T-helper 1 cell treated with Interleukin-12 subunit alpha and Interleukin-12 subunit beta and Interleukin-4 antibody, amounts not matched to agents 30 μg/mL and 1 μg/mL, for 36 hours (primary cell): ENCODE results near the gene OTUD7B.
"Not testable (repeated sequence)": the region's sequence is repeated elsewhere in the genome, so short reads cannot be mapped to it uniquely, and the experiment has no call there.

Experiments used
- H3K27ac Mint-ChIP-seq: one replicate; pipeline ENCODE4 v1.8.0; 2021; ENCODE audit warnings: mild to moderate bottlenecking, mixed read lengths
- H3K27me3 Mint-ChIP-seq: one replicate; pipeline ENCODE4 v1.8.0; 2021; ENCODE audit warnings: low read depth, mixed read lengths
- H3K36me3 Mint-ChIP-seq: one replicate; pipeline ENCODE4 v1.8.0; 2021; ENCODE audit warnings: low read depth, mixed read lengths
- H3K4me1 Mint-ChIP-seq: one replicate; pipeline ENCODE4 v1.8.0; 2021; ENCODE audit warnings: low read depth, mixed read lengths
- H3K4me3 Mint-ChIP-seq: one replicate; pipeline ENCODE4 v1.8.0; 2021; ENCODE audit warnings: mild to moderate bottlenecking, moderate library complexity, mixed read lengths
- H3K9me3 Mint-ChIP-seq: one replicate; pipeline ENCODE4 v1.8.0; 2021; ENCODE audit warnings: mixed read lengths

Gene OTUD7B

DNA sequence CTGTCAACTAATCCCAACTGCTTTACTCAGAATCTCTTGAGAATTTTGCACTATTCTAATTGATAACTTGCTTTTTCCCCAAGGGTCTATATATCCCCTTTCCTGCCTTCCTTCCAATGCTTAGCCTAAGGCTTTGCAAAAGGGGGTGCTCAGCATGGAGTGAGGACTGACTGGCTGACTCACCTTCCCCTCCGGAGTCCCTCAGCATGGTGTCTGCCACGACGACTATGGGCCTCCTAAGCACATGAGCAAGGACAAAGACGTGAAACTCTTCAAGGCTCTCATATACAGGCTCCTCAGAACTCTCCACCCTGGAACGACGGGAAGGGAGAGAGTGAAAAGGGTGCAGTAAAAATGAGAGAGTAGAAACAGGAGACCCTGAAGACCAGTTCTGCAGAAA is 60.6 kb downstream of the OTUD7B start:
- H3K4me3 Mint-ChIP-seq, result no peak overlapping the region
- peaks cover 4% of the 10 kb centered on the region for H3K4me1 Mint-ChIP-seq
- H3K27ac Mint-ChIP-seq, result no peak overlapping the region
- H3K36me3 Mint-ChIP-seq, result peaks cover 21% of the 10 kb centered on the region
- H3K9me3 Mint-ChIP-seq, result no peaks in the 10 kb centered on the region
- no peaks in the 10 kb centered on the region for H3K27me3 Mint-ChIP-seq

GRCh38 chr1:149945206-149945605 is 65.3 kb downstream of the OTUD7B start:
- Mint-ChIP-seq H3K36me3 (peaks cover 22% of the 10 kb centered on the region), H3K4me1 (peaks cover 13% of the 10 kb centered on the region), H3K27me3 (no peaks in the 10 kb centered on the region), H3K27ac (no peak overlapping the region), H3K4me3 (no peak overlapping the region), H3K9me3 (no peaks in the 10 kb centered on the region)

- no peaks in the 10 kb centered on the region for H3K27me3 Mint-ChIP-seq
- peaks cover 17% of the 10 kb centered on the region for H3K36me3 Mint-ChIP-seq
- H3K4me1 Mint-ChIP-seq, result peaks cover 23% of the 10 kb centered on the region
- H3K27ac Mint-ChIP-seq, result no peak overlapping the region
- H3K4me3 Mint-ChIP-seq, result no peak overlapping the region
- no peaks in the 10 kb centered on the region for H3K9me3 Mint-ChIP-seq
Observed at GRCh38 chr1:149942885-149943284, 67.6 kb downstream of the OTUD7B start.

DNA sequence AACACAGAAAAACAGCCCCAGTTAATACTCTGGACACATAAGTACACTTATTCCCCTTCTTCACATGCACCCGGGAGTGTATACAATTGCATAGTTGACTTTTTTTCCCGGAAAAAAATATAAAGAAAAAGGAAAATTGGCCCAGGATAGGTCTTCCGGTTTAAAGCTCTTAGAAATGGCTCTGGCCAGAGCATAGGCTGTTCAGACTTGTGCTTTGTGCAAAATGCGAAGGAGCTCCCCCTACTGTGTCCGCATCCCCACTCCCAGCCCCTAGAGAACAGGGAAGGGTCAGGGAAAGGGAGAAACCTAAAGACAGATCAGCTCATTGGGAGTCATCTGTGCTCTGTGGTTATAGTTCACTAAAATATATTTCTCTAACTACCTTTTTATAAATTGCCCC is 68.3 kb downstream of the OTUD7B start:
- Mint-ChIP-seq H3K27ac (no peak overlapping the region), H3K4me3 (no peak overlapping the region), H3K27me3 (no peaks in the 10 kb centered on the region), H3K4me1 (peaks cover 26% of the 10 kb centered on the region), H3K9me3 (no peaks in the 10 kb centered on the region), H3K36me3 (peaks cover 13% of the 10 kb centered on the region)

- no peaks in the 10 kb centered on the region for H3K9me3 Mint-ChIP-seq
- H3K4me3 Mint-ChIP-seq, result no peak overlapping the region
- no peaks in the 10 kb centered on the region for H3K27me3 Mint-ChIP-seq
Observed at GRCh38 chr1:149940427-149940826, 70.1 kb downstream of the OTUD7B start.

GRCh38 chr1:149938668-149939003 is 71.9 kb downstream of the OTUD7B start:
- peak overlapping the region; percentile 62 for H3K27ac Mint-ChIP-seq
- H3K9me3 Mint-ChIP-seq, H3K36me3 Mint-ChIP-seq, H3K27me3 Mint-ChIP-seq: not testable (repeated sequence)
- H3K4me1 Mint-ChIP-seq, result peaks cover 29% of the 10 kb centered on the region
- H3K4me3 Mint-ChIP-seq, result peak overlapping the region; percentile 37

More at GRCh38 chr1:149940427-149940826, 70.1 kb downstream of the OTUD7B start:
- Mint-ChIP-seq H3K4me1 (peaks cover 29% of the 10 kb centered on the region), H3K36me3 (peaks cover 11% of the 10 kb centered on the region), H3K27ac (no peak overlapping the region)

GRCh38 chr1:149937759-149938158 is 72.8 kb downstream of the OTUD7B start:
- Mint-ChIP-seq H3K9me3 (no peaks in the 10 kb centered on the region), H3K4me1 (peaks cover 23% of the 10 kb centered on the region), H3K36me3 (no peaks in the 10 kb centered on the region), H3K27ac (peak overlapping the region; percentile 71), H3K4me3 (peak overlapping the region; percentile 38), H3K27me3 (no peaks in the 10 kb centered on the region)

- Mint-ChIP-seq H3K9me3 (no peaks in the 10 kb centered on the region), H3K4me1 (peaks cover 22% of the 10 kb centered on the region), H3K27me3 (no peaks in the 10 kb centered on the region), H3K27ac (peak overlapping the region; percentile 71), H3K4me3 (no peak overlapping the region), H3K36me3 (no peaks in the 10 kb centered on the region)
Observed at GRCh38 chr1:149936992-149937705, 73.4 kb downstream of the OTUD7B start.

DNA sequence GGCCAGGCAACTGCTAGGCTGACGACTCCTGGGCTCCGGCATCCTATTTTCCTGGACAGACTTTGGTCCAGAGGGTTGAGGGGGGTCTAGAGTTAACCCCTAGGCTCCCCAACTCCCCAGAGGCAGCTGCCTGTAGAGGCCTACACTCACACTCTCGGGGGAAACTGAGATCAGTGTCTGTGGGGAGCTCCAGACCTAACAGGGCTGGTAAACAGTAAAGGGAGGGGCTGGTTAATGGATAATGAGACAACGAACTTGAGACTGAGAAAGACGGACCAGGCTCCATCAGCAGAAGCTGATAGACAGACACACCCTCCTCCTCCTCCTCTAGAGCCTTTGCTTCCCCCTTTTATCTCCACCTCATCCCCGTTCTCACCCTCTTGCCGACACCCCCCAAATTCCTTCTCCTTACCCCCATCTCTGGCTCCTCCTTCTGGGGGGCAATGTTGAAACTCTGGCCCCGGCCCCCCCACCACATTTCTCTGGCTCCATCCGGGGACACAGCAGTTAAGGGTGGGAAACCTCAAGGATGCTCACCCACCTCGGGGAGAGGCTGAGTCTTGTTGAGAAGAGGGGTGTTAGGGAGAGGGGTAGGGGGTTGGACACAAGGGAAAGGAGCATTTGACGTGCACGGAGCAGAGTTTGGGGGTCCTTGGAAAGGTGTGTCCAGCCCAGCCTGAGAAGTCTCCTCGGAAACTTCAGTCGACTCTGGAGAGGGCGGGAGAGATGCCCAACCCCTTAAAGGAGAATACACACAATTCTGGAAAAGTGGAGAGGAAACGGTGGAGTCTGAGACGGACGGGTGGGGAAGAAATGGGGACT is 74.1 kb downstream of the OTUD7B start, which contains the start of gene MTMR11:
TSS of gene MTMR11 (minus strand) at position 710 of the 822 bp plus-strand sequence. CDS start at position 478, 232 bp downstream.
- H3K27ac Mint-ChIP-seq, result peak within 1 kb of the TSS; percentile 71
- no peaks in the 10 kb centered on the region for H3K9me3 Mint-ChIP-seq
- H3K4me3 Mint-ChIP-seq, result peak within 1 kb of the TSS; percentile 45
- H3K36me3 Mint-ChIP-seq, result no peaks in the 10 kb centered on the region
- peaks cover 30% of the 10 kb centered on the region for H3K4me1 Mint-ChIP-seq
- H3K27me3 Mint-ChIP-seq, result no peaks in the 10 kb centered on the region

DNA sequence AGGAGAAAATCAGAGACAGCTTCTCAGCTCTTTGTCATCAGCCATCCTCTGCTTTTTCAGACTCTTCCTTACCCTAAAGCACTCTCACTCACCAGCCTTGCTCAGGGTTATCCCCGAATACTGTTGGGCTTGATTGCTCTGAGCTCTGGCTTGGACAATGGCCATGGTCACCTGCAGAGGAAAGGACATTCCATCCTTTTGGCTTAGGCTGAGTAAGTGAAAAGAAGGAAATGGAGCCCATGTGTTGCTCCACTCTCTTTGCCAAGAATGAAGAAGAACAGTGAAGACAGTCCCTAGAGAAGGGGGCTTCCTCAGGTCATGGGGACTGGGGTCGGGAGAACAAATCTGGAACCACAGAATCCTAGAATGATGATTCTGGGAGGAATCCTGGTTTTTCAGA is 76.2 kb downstream of the OTUD7B start:
- no peak overlapping the region for H3K27ac Mint-ChIP-seq

DNA sequence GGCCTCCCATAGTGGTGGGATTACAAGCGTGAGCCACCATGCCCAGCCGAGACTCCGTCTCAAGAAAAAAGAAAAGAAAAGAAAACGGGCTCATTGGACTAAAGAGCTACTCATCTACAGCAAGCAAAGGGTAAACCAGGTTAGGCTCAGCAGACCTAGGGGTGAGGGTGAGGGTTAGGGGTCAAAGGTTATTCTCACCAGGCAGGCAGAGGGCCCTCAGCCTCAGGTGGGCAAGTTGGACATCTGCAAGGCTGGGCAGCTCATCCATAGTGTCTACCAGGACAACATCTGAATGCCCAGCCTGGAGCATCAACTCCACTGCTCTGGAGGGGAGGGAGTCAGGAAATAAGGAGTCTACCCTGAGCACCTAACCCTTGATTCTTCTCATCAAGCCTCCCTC is 77.3 kb downstream of the OTUD7B start:
- peaks cover 2% of the 10 kb centered on the region for H3K36me3 Mint-ChIP-seq
- no peak overlapping the region for H3K27ac Mint-ChIP-seq
- no peak overlapping the region for H3K4me3 Mint-ChIP-seq
- H3K27me3 Mint-ChIP-seq, result no peaks in the 10 kb centered on the region
- peaks cover 46% of the 10 kb centered on the region for H3K4me1 Mint-ChIP-seq
- no peaks in the 10 kb centered on the region for H3K9me3 Mint-ChIP-seq

More for the DNA sequence above, 76.2 kb downstream of the OTUD7B start:
- peaks cover 2% of the 10 kb centered on the region for H3K36me3 Mint-ChIP-seq
- H3K4me1 Mint-ChIP-seq, result peaks cover 44% of the 10 kb centered on the region
- H3K27me3 Mint-ChIP-seq, result no peaks in the 10 kb centered on the region
- no peak overlapping the region for H3K4me3 Mint-ChIP-seq
- no peaks in the 10 kb centered on the region for H3K9me3 Mint-ChIP-seq

DNA sequence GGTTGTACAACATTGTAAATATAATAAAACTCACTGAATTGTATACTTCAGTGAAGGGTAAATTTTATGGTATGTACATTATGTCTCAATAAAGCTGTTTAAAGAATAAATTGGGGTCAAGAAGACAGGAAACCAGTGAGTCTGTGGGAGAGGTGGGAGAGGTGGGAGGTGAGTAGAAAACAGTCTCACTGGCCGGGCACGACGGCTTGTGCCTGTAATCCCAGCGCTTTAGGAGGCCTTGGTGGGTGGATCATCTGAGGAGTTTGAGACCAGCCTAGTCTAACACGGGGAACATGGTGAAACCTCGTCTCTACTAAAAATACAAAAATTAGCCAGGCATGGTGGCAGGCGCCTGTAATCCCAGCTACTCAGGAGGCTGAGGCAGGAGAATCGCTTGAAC is 78.1 kb downstream of the OTUD7B start:
- Mint-ChIP-seq H3K4me1 (peaks cover 40% of the 10 kb centered on the region), H3K27me3 (no peaks in the 10 kb centered on the region), H3K9me3 (no peaks in the 10 kb centered on the region), H3K4me3 (no peak overlapping the region), H3K27ac (no peak overlapping the region), H3K36me3 (peaks cover 6% of the 10 kb centered on the region)

GRCh38 chr1:149931212-149931790 is 79.2 kb downstream of the OTUD7B start:
- no peaks in the 10 kb centered on the region for H3K9me3 Mint-ChIP-seq
- no peaks in the 10 kb centered on the region for H3K27me3 Mint-ChIP-seq
- peak overlapping the region; percentile 86 for H3K27ac Mint-ChIP-seq
- H3K36me3 Mint-ChIP-seq, result peaks cover 13% of the 10 kb centered on the region
- H3K4me3 Mint-ChIP-seq, result peak overlapping the region; percentile 70
- peaks cover 40% of the 10 kb centered on the region for H3K4me1 Mint-ChIP-seq

DNA sequence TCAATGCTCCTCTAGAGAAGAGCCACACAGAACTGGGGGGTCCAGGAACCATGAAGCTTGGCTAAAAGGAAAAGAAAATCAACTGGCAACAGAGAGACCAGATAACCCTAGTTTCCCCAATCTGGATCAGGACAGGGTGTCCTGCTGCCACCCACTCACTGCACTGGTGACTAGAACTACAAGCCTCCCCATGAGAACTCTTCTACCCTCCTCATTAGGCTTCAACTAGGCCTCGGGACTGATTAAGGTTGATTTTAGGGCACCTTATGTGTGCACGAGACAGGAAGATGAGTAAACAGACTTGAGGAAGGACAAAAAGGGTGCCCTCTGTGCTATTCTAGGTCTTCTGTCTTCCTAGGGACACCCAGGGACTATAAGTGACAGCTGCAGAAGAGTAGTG is 80.7 kb downstream of the OTUD7B start:
- H3K4me1 Mint-ChIP-seq, result peaks cover 50% of the 10 kb centered on the region

GRCh38 chr1:149928401-149928724 is 82.2 kb downstream of the OTUD7B start:
- Mint-ChIP-seq H3K27ac (peak overlapping the region; percentile 83), H3K4me1 (peaks cover 58% of the 10 kb centered on the region), H3K9me3 (no peaks in the 10 kb centered on the region), H3K4me3 (peak overlapping the region; percentile 99), H3K27me3 (no peaks in the 10 kb centered on the region), H3K36me3 (peaks cover 37% of the 10 kb centered on the region)

More for the DNA sequence above, 80.7 kb downstream of the OTUD7B start:
- Mint-ChIP-seq H3K4me3 (peak overlapping the region; percentile 33), H3K36me3 (peaks cover 26% of the 10 kb centered on the region), H3K9me3 (no peaks in the 10 kb centered on the region), H3K27me3 (no peaks in the 10 kb centered on the region), H3K27ac (no peak overlapping the region)
